Right cardiac atrium (tissue), 5 donors: ENCODE measurements around the gene B3GALNT2. TPM values are rescaled to one million over a fixed set of nuclear protein-coding genes. Genes with fewer than 3 reads are reported as not detected.

Source experiments
- ATAC-seq, 2 donors: fragments of 200-7000 bp; cut with Tn5 transposase; one replicate each; pipeline versions ENCODE4 v1.8.0 to v1.9.1; 2020; ENCODE audit warnings: moderate library complexity in 2 of 2, mild to moderate bottlenecking in 1 of 2
- DNase-seq, 3 donors: peaks; one replicate each; pipeline ENCODE4 v3.0.0-alpha.2; 2020
- H3K27ac ChIP-seq: one replicate; pipeline ENCODE4 v1.5.1; 2013; ENCODE audit warnings: mild to moderate bottlenecking, low read length, control low read depth, moderate library complexity
- H3K27me3 ChIP-seq: one replicate; pipeline ENCODE4 v1.6.1; 2013; ENCODE audit not compliant: control insufficient read depth, insufficient read depth
- H3K4me1 ChIP-seq: one replicate; pipeline ENCODE4 v1.6.1; 2013; ENCODE audit warnings: low read length; ENCODE audit not compliant: control insufficient read depth, insufficient read depth
- H3K4me3 ChIP-seq: one replicate; pipeline ENCODE4 v1.5.1; 2013; ENCODE audit warnings: low read length, control low read depth
- H3K9me3 ChIP-seq: one replicate; pipeline ENCODE4 v1.6.1; 2013; ENCODE audit warnings: low read length; ENCODE audit not compliant: control insufficient read depth
- WGBS: extraction: QIAGEN DNeasy Blood & Tissue Kit; methylation state at CpG from one replicate; pipeline ENCODE4 v1.1.7; 2013; 5-methylcytosine and 5-hydroxymethylcytosine counted together
- intact Hi-C, 4 donors: fragments of 100-400 bp; cut with DNase I; formaldehyde crosslinking; loops; one replicate each; pipeline versions ENCODE4 v1.11.0 to v1.14.0; 2022 to 2023
- polyA plus RNA-seq: library from polyadenylated mRNA; stranded (reverse); fragments of 200-250 nt; gene quantifications from one replicate; pipeline ENCODE4 v1.2.3, GENCODE V29; 2013
- total RNA-seq, 4 donors: library from RNA; stranded (reverse); fragmentation: NEBNext Ultra II Directional; extraction: Animal tissue kit (Norgen Biotek cat#: 25700); gene quantifications; one replicate each; pipeline ENCODE4 v1.2.1, GENCODE V29; 2021
- donor health status: healthy with polysubstance abuse.
- donor health status: DM: no; HTN: yes; CAD: no.
- donor health status: DM: no; HTN: no; CAD: no.
- donor health status: DM: no; HTN: yes; CAD: no; lungs with severe emphysema.
- donor health status: DM: yes; HTN: yes; CAD: no.

Gene B3GALNT2
- total and polyA plus RNA-seq, 5 donors = 6.6 to 26.8 (median 21.7) TPM

DNA sequence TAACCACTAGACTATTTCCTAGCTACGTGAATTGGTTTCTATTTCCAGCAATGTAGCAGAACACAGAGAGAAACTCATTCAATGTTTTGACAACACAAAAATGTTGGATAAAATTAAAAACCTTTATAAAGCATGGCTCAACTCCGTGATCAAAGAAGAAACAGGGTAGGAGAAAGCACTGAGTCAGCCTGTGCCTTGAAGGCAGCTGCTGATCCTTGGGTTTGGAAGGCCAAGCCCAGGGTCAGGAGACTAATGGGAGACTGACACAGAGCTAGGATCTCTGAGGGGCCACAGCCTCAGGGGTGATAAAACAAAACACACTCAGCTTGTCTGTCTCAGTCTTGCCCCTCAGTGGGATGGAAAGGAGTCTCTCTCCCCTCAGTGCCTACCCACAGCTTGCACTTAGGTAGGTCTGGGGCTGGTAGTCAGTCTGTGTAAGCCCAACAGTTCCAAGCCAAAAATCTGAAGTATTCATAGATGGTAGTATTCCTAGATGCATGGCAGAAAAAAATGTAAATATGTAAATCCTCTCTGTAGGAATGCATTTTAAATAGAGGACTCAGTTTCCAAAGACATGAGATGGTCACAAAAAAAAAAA, 53.3 kb downstream of the B3GALNT2 start:
- Histone ChIP-seq H3K27me3 (no peaks in the 10 kb centered on the region), H3K4me1 (no peaks in the 10 kb centered on the region), H3K9me3 (no peaks in the 10 kb centered on the region), H3K4me3 (no peak overlapping the region), H3K27ac (no peak overlapping the region)
- intact Hi-C loops = no loop called here
- 76% methylated on average over 2 of the region's 2 CpGs for WGBS
- no peak for DNase-seq
- ATAC-seq = no peak

DNA sequence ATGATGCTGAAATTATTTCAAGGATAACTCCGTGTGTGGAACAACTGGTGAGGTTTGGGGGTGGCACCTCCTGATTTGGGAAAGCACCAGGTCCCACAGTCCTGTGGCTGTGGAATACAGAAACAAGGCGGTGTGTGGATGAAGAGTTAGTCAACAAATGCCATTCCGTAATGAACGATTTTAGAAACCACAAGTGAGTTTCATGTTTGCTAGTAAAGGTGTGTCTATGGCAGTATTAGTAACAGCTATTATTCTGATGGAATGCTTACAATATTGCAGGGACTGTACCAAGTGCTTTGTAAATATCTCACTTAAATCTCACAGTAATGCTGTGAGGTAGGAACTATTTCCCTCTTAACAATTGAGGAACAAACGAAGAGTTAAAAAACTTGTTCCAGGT, 53.8 kb downstream of the B3GALNT2 start:
- ATAC-seq (no peak), DNase-seq (no peak)
- WGBS = 92% methylated on average over 5 of the region's 5 CpGs
- Histone ChIP-seq H3K4me3 (no peak overlapping the region), H3K4me1 (no peaks in the 10 kb centered on the region), H3K27ac (no peak overlapping the region), H3K9me3 (no peaks in the 10 kb centered on the region), H3K27me3 (no peaks in the 10 kb centered on the region)
- intact Hi-C loops = no loop called here

DNA sequence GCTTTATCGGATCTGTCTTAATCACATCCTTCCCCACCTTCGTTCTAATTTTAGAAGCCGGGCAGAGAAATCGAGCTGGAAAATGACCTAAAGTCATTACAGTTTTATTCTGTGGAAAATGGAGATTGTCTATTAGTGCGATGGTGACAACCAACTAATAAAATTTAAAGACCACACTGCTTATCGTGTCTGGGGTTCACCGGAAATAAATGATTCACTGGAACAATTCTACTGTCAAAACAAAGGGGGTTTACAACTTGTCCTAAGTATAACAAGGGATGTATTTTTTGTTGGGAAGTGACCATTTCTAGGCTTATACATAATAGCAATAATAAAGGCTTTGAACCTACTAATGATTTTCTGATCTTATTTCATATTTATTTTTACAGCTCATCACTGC, 55.6 kb downstream of the B3GALNT2 start:
- WGBS = 68% methylated on average over 7 of the region's 7 CpGs
- intact Hi-C loops = no loop called here
- Histone ChIP-seq H3K4me1 (no peaks in the 10 kb centered on the region), H3K27ac (no peak overlapping the region), H3K9me3 (no peaks in the 10 kb centered on the region), H3K27me3 (no peaks in the 10 kb centered on the region), H3K4me3 (no peak overlapping the region)
- ATAC-seq (no peak), DNase-seq (no peak)

DNA sequence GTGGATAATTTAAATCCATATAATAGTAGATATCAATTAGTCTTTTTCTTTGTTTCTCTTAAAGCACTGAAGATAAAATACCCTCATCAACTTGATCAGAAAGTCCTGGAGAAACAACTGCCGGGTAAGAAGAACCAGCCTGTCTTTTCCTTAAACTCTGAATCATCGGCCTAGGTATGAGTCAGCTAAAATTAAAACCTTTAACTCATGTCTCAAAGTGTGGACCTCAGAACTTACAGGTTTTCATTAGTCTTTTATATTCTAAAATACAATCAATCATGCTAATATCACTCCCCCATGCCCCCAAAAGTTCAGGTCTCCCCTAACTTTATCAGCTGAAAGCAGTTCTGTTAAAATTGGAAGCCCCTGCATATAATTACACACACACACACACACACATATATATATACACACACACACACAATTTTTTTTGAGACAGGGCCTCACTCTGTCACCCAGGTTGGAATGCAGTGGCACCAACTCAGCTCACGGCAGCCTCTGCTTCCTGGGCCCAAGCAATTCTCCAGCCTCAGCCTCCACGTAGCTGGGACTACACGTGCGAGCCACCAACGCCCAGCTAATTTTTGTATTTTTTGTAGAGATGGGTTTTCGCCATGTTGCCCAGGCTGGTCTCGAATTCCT, 61.3 kb downstream of the B3GALNT2 start:
- no peak for ATAC-seq
- H3K9me3 ChIP-seq = no peaks in the 10 kb centered on the region
- intact Hi-C loops = no loop called here
- no peak overlapping the region for H3K27ac ChIP-seq
- 95% methylated on average over 9 of the region's 9 CpGs for WGBS
- H3K27me3 ChIP-seq = no peaks in the 10 kb centered on the region
- no peak overlapping the region for H3K4me3 ChIP-seq
- H3K4me1 ChIP-seq = no peaks in the 10 kb centered on the region
- no peak for DNase-seq

DNA sequence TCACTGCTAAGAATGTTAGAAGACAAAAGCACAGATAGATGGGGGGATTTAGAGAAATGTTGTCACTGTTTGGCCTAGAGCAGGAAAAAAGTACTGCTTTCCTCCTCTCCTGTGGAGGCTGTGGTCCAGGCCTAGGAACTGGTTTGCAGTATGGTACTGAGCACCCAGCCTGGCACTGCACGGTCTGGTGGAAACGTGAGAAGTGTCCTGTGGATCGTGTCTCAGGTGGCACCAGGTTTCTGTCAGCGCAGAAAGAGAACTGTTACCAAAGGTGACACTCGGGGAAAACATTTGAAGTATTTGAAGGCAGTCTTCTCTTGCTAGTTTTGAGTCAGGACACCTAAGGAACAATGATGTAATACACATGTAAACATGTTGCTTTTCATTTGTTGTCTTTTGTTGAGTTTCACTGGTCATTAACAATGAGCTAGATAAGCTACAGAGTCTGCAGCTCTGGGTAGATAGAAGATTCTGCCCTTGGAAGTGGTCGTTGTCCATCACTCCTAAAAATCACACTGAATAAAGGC, 63.0 kb downstream of the B3GALNT2 start:
- no peak overlapping the region for H3K27ac ChIP-seq
- no peak for ATAC-seq

DNA sequence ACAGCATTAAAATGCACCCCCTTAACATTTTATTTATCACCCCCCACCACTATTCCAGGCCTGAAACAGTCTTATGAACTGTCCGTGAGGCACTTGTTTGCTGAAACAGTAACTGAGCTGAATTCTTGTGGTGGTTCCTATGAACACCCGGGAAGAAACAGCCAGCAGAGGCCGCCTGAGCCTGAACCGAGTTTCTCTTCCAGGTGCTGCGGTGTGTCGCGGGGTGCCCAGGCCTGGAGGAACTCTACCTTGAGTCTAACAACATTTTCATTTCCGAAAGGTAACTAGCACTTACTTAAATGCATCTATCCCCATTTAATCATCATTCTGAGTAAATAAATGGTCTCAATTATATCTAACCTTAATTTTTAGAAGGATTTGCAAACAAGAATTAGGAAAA, 70.3 kb downstream of the B3GALNT2 start:
- intact Hi-C loops = no loop called here
- H3K9me3 ChIP-seq = no peaks in the 10 kb centered on the region
- no peak for DNase-seq
- H3K27me3 ChIP-seq = no peaks in the 10 kb centered on the region
- 92% methylated on average over 8 of the region's 8 CpGs for WGBS
- no peak overlapping the region for H3K4me3 ChIP-seq
- ATAC-seq = no peak
- no peaks in the 10 kb centered on the region for H3K4me1 ChIP-seq
- H3K27ac ChIP-seq = no peak overlapping the region

More for the DNA sequence above, 63.0 kb downstream of the B3GALNT2 start:
- DNase-seq = no peak
- H3K27me3 ChIP-seq = no peaks in the 10 kb centered on the region
- H3K4me3 ChIP-seq = no peak overlapping the region
- H3K9me3 ChIP-seq = no peaks in the 10 kb centered on the region
- WGBS = 87% methylated on average over 6 of the region's 6 CpGs
- intact Hi-C loops = no loop called here
- H3K4me1 ChIP-seq = no peaks in the 10 kb centered on the region

DNA sequence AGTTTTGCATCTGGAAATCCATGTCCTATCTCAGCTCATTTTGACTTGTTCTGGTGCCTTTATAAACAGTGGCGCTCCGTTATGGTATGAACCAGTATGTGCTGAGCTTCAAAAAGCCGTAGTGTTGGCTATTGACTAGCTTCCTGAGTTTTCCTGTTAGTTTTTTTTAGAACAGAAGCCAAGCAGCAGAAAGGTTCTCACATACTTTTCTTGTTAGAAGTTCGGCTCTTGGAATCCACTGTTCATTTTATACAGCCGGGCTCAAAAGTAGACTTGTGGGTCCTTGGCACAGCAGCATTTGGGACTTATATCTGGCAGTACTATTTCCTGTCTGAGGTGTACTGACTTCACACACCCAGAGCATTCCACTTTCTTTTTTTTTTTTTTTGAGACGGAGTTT, 73.3 kb downstream of the B3GALNT2 start:
- Histone ChIP-seq H3K27me3 (no peaks in the 10 kb centered on the region), H3K27ac (no peak overlapping the region), H3K4me3 (no peak overlapping the region), H3K4me1 (no peaks in the 10 kb centered on the region), H3K9me3 (no peaks in the 10 kb centered on the region)
- intact Hi-C loops = no loop called here
- DNase-seq = no peak
- ATAC-seq = no peak
- 81% methylated on average over 6 of the region's 6 CpGs for WGBS

DNA sequence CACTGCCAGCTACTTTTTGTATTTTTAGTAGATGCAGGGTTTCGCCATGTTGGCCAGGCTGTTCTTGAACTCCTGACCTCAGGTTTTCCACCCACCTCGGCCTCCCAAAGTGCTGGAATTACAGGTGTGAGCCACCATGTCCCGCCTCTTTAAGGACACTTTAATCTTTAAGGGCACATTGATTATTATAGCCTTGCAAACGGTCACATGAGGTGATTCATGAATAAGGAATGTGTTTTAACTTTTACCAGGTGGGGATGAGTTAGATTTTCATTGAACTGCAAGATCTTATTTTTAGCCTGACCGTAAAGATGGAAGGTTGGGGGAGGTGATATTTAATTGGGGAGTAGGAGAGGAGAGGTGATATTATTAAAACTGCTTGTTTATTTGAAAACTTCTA, 75.1 kb downstream of the B3GALNT2 start:
- intact Hi-C loops = no loop called here
- H3K27ac ChIP-seq = no peak overlapping the region
- no peaks in the 10 kb centered on the region for H3K4me1 ChIP-seq
- 88% methylated on average over 5 of the region's 5 CpGs for WGBS
- H3K4me3 ChIP-seq = no peak overlapping the region
- DNase-seq = no peak
- no peaks in the 10 kb centered on the region for H3K27me3 ChIP-seq
- H3K9me3 ChIP-seq = no peaks in the 10 kb centered on the region
- no peak for ATAC-seq

DNA sequence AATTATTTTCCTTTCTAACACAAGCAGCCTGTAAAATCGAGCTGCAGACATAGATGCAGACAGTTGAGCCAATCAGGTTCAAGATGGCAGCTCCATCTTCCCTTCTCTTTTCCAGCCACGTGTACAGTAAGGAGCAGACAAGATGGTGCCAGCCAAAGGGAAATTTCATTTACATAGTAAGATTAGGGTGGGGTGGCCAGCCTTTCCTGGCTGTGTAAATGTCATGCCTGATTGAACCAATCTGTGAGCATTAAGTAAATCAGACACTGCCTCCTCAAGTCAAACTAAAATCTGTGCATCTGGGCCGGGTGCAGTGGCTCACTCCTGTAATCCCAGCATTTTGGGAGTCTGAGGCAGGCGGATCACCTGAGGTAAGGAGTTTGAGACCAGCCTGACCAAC, 76.8 kb downstream of the B3GALNT2 start:
- WGBS = 81% methylated on average over 4 of the region's 4 CpGs
- no peaks in the 10 kb centered on the region for H3K27me3 ChIP-seq
- H3K27ac ChIP-seq = no peak overlapping the region
- no peak overlapping the region for H3K4me3 ChIP-seq
- intact Hi-C loops = no loop called here
- DNase-seq (no peak), ATAC-seq (no peak)
- H3K4me1 ChIP-seq = no peaks in the 10 kb centered on the region
- no peaks in the 10 kb centered on the region for H3K9me3 ChIP-seq

DNA sequence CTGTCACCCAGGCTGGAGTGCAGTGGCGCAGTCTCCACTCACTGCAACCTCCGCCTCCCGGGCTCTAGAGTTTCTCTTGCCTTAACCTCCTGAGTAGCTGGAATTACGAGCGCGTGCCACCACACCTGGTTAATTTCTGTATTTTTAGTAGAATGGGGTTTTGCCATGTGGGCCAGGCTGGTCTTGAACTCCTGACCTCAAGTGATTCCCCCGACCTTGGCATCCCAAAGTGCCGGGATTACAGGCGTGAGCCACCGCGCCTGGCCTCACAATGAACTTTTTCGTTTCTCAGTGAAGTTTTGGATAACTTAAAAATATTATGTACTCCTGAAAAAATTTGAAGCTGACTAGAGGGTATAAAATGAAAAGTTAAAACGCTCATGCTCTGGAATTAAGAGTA, 77.6 kb downstream of the B3GALNT2 start:
- Histone ChIP-seq H3K27me3 (no peaks in the 10 kb centered on the region), H3K4me1 (no peaks in the 10 kb centered on the region), H3K9me3 (no peaks in the 10 kb centered on the region), H3K27ac (no peak overlapping the region), H3K4me3 (no peak overlapping the region)
- no peak for DNase-seq
- WGBS = 95% methylated on average over 13 of the region's 13 CpGs
- intact Hi-C loops = no loop called here
- no peak for ATAC-seq

DNA sequence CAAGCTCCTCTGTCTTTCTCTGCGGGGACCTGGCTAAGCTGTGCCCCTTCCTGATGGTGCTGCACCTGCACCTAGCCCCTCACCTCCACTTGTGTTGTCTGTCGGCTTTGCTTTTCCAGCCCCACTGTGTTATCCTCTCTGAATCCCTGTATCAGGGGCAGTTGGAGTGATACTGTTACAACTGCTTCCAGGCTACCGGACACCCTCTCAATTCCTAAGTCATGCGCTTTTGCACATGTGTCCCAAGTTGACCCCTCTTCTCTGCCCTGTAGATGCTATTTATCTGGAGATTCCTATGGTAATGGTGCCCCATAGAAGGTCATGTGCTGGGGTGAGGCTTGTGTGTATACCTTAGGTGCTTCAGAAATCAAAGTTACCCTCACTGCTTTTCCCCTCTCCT, 78.1 kb downstream of the B3GALNT2 start:
- Histone ChIP-seq H3K4me1 (no peaks in the 10 kb centered on the region), H3K27me3 (no peaks in the 10 kb centered on the region), H3K9me3 (no peaks in the 10 kb centered on the region), H3K27ac (no peak overlapping the region), H3K4me3 (no peak overlapping the region)
- no peak for ATAC-seq
- intact Hi-C loops = no loop called here
- no peak for DNase-seq
- WGBS = 73% methylated on average over 4 of the region's 4 CpGs
